A204.1 (cell line): ENCODE data around the gene GGA3.
"Not testable (repeated sequence)": the region's sequence is repeated elsewhere in the genome, so short reads cannot be mapped to it uniquely, and the experiment has no call there.

ENCODE experiments used
- FAIRE-seq: peaks from 2 replicates; lab custom pipeline; 2012; peaks lifted over from hg19 to GRCh38; lab: Jason Lieb, UNC

GGA3 gene

GRCh38 chr17:75261336-75262111 is at the start of gene GGA3, which contains the start of gene MRPS7:
TSS of gene GGA3 (minus strand) at chr17:75261606. CDS start at chr17:75261587, 19 bp downstream.
TSS of gene MRPS7 (plus strand) at chr17:75261879. CDS start at chr17:75261901, 22 bp downstream.
- no peak for FAIRE-seq

- FAIRE-seq: no peak
Measured at GRCh38 chr17:75308732-75309629, 47.6 kb upstream of the GGA3 start.

DNA sequence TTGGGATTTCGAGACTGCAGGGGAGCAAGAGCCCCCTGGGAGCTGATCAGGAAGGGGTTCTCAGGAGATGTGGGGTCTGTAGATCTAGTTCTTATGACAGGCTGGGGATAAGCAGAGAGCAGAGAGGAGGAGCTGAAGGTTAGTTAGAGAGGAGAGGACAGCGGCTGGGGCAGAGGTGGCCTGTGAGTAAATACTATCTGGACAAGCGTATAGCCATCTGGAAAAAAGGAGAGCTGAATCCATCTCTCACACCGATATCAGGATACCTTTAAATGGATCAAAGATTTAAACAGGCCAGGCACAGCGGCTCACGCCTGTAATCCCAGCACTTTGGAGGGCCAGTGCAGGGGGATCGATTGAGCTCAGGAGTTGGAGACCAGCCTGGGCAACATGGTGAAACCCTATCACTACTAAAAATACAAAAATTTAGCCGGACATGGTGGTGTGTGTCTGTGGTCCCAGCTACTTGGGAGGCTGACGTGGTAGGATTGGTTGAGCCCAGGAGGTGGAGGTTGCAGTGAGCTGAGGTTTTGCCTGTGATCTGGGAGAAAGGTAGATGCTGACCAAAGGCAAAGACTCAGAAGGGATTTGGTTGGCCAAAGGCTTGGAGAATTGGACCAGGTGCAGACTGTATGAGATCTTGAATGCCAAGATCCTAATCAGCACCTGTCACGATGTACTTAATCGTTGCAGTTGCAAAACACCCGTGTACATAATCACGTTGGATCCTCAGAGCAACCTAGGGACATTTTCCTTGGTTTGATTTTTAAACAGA is 46.7 kb upstream of the GGA3 start:
- FAIRE-seq: no peak

DNA sequence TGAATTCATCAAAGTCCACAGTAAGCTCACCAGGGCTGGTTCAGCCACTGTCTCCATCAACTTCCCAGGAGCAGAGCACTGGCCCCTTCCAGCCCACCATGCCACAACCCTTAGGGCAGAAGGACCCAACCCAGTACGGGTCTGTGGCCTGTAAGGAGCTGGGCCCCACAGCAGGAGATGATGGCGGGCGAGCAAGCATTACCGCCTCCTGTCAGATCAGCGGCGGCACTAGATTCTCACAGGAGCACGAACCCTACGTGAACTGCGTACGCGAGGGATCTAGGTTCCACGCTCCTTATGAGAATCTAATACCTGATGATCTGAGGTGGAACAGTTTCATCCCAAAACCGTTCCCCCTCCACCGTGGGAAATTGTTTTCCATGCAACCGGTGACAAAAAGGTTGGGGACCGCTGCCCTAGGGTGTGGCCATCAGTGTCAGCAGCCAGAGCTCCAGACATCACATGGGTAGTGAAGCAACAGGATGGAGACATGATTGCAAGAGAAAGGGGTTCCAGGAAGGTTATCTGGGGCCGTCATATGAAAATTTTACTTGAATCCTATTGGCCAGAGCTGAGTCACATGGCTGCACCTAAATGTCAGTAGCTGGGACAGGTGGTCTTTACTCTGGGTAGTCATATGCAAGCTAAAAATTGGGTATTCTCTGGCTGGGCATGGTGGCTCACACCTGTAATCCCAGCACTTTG is 40.2 kb upstream of the GGA3 start:
- no peak for FAIRE-seq

DNA sequence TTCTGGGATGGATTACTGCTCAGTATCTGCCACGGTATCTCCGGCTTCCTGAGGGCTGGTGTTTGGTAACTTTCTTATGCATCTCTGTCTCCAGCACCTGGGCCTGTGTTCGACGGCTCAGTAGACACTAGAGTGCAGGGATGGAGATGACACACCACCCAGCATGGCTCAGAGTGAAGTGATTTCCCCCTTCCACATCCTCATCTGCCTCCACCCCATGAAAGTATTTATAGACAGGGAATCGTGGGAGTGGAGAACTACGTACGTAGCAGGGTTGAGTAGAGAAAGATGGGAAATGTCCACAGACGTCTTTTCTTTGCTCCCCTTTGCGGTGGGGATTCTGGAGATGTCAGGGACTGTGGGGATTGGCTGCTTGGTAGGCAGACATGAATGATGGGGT is 39.6 kb upstream of the GGA3 start:
- FAIRE-seq: no peak

- FAIRE-seq: no peak
Measured at GRCh38 chr17:75300280-75300679, 38.9 kb upstream of the GGA3 start.

DNA sequence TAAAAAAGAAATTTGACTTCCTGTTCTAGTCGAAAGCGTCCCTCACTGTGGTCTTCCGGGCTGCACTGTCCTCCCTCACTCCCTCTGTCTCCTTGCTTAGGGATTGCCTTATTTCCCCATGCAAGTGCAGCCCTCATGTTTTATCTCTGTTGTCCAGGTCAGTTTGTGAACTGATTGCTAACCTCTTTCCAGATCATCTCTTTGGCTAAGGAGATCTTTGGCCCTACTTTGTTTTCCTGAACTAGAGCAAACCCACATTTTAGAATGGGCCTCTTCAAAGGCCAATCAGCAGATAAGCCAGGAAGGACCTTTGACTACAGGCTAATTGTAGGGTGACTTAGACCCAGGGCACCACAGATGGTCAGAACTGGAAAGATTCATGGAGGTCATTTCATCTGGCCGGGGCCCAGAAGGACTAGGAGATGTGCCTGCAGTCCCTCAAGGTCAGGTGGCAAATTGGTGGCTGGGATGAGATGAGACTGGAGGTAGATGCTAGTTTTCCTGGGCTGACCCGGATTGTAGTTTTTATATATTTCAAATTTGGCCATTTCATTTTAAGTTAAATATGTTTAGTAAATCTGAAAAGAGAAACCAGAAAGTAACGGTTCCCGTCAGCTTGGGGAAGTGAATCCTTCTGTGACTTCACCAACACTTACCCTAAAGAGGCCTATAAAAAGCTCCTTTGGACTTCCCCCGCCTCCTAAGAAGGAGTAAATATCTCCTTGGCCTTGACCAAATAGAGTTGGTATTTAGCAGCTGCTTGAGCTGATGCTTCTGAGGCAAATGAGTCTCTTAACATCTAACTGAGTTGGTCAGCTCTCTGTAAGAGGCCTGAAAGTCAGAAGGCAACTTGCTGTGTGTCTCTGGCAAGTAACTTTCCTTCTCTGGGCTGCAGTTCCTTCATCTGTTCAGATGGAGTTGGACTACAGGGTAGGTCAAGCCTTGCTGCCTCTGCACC is 34.1 kb upstream of the GGA3 start:
- FAIRE-seq: no peak

DNA sequence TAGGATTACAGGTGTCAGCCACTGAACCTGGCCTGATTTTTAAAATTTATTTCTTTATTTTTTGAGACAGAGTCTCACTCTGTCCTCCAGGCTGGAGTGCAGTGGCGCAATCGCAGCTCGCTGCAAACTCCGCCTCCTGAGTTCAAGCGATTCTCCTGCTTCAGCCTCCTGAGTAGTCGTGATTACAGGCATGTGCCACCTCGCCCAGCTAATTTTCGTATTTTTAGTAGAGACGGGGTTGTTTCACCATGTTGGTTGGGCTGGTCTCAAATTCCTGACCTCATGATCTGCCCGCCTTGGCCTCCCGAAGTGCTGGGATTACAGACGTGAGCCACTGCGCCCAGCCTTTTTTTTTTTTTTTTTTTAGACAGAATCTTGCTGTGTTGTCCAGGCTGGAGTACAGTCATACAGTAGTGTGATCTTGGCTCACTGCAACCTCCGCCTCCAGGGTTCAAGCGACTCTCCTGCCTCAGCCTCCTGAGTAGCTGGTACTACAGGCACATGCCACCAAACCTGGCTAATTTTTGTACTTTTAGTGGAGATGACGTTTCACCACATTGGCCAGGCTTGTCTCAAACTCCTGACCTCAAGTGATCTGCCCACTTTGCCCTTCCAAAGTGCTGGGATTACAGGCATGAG is 31.5 kb upstream of the GGA3 start:
- FAIRE-seq: not testable (repeated sequence)

GRCh38 chr17:75289832-75290337 is 28.5 kb upstream of the GGA3 start:
- no peak for FAIRE-seq

GRCh38 chr17:75289115-75289831 is 27.9 kb upstream of the GGA3 start, which contains the start of gene SLC25A19:
TSS of gene SLC25A19 (minus strand) at chr17:75289433. CDS start at chr17:75286764, 2,669 bp downstream.
- peak; percentile 97 for FAIRE-seq

GRCh38 chr17:75288770-75289114 is 27.3 kb upstream of the GGA3 start:
- no peak for FAIRE-seq

GRCh38 chr17:75288359-75288758 is 27.0 kb upstream of the GGA3 start:
- no peak for FAIRE-seq

GRCh38 chr17:75287221-75287620 is 25.8 kb upstream of the GGA3 start:
- no peak for FAIRE-seq

GRCh38 chr17:75285123-75285522 is 23.7 kb upstream of the GGA3 start:
- no peak for FAIRE-seq

DNA sequence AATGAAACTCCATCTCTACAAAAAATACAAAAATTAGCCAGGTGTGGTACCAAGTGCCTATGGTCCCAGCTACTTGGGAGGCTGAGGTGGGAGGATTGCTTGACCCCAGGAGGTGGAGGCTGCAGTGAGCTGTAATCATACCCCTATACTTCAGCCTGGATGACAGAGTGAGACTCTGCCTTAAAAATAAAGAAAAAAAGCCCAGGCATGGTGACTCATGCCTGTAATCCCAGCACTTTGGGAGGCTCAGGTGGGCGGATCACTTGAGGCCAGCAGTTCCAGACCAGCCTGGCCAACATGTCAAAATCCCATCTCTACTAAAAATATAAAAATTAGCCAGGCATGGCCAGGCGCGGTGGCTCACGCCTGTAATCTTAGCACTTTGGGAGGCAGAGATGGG is 18.8 kb upstream of the GGA3 start:
- FAIRE-seq: not testable (repeated sequence)

GRCh38 chr17:75277664-75278071 is 16.3 kb upstream of the GGA3 start:
- no peak for FAIRE-seq

- no peak for FAIRE-seq
Measured at GRCh38 chr17:75273977-75274708, 12.7 kb upstream of the GGA3 start.

DNA sequence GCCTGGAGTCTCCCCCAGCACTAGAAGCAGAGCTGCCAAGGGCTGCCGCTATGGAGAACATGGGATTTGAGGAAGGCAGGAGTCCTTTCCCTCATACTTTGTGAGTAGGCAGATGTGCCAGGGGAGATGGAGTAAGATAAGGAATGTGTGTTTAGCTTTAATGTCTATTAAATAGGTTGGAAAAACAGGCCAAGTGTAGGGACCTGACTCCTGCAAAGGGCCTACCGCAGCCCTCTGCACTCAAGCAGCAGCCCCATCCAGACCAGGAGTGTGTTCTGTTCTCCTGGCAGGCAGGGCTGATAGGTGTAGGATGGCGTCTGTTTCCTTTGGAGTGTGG is 11.4 kb upstream of the GGA3 start:
- no peak for FAIRE-seq
